ENCODE results near the gene SAMD11.

DNA sequence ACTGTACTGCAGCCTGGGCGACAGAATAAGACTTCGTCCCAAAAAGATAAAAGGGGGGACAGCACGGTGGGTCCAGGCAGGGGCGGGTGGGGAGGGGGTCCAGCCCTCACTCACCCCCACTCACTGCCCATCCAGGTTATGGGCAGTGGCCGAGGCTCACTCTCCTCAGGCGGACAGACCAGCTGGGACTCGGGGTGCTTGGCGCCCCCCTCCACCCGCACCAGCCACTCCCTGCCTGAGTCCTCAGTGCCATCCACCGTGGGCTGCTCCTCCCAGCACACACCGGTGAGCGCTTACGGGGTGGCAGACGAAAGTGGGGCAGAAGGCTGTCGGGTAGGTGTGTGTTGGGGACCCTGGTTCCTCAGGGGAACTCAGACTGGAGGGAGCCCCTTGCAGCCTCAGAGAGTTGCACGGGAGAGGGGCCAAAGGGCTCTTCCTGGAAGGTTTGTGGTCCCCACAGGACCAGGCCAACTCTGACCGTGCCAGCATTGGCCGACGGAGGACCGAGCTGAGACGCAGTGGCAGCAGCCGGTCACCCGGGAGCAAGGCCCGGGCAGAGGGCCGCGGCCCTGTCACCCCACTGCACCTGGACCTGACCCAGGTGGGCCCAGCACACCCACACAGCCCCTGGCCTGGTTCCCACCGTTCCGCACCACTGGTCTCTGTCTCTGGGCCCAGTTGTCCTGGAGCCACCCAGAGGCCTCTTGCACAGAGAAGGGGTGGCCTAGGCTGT is 49.2 kb downstream of the SAMD11 start:
- TF ChIP-seq POLR2A (IDR thresholded peaks at IDR 0.05), result no peak
- no peak for TF ChIP-seq EP300 (IDR thresholded peaks at IDR 0.05)
